ENCODE data around the gene MTRF1. TPM values are rescaled to one million over a fixed set of nuclear protein-coding genes. Genes with fewer than 3 reads are reported as not detected.

Gene MTRF1
- total and polyA plus RNA-seq, 9 of the 15 experiments (the other 6 are each of a cell fraction or from before 2014, with no cell fraction given), result 12.5 to 33.7 (median 20.1) TPM

- TF ChIP-seq CREBBP (IDR thresholded peaks at IDR 0.05; ENCODE audit: low read depth, low read length), result no peak
- no peak for TF ChIP-seq DACH1 (IDR thresholded peaks at IDR 0.05; ENCODE audit: partially characterized antibody)
- no peak for TF ChIP-seq POLR2G (IDR thresholded peaks at IDR 0.05; ENCODE audit: low read depth, low read length)
- no peak for TF ChIP-seq SP1 (CRISPR knock-in tag; IDR thresholded peaks at IDR 0.05)
- TF ChIP-seq ATF2 (CRISPR knock-in tag; IDR thresholded peaks at IDR 0.05), result no peak
Observed at GRCh38 chr13:41291246-41291645, 27.9 kb upstream of the MTRF1 start (continued).

- FAIRE-seq, result no peak
- H3K36me3 ChIP-seq (ENCODE audit: control insufficient read depth, insufficient read depth, low read length), result no peaks in the 10 kb centered on the region
- H3K27me3 ChIP-seq (ENCODE audit: control insufficient read depth in 2 of 2, insufficient read depth in 2 of 2, low read length in 2 of 2), result no peaks in the 10 kb centered on the region; a peak in 1 of 5 replicates
- TF ChIP-seq RCOR1 (IDR thresholded peaks at IDR 0.05; ENCODE audit: borderline replicate concordance in 1 of 2, low read depth in 2 of 2, low read length in 2 of 2) (peak in 1 of 2 experiments; percentile 37; a peak in 1 of 4 replicates), ZNF583 (CRISPR knock-in tag; IDR thresholded peaks at IDR 0.05) (no peak), CEBPG (CRISPR knock-in tag; IDR thresholded peaks at IDR 0.05) (no peak), CEBPG (tag; conservative IDR thresholded peaks at IDR 0.05 in 1 of 2, IDR thresholded peaks at IDR 0.05 in 1 of 2) (peak; percentile 15 to 60; a peak in 3 of 4 replicates), RFX1 (IDR thresholded peaks at IDR 0.05) (peak; percentile 26; the same call in 1 of the 2 replicates), CBFA2T2 (conservative IDR thresholded peaks at IDR 0.05) (no peak), EGR1 (conservative IDR thresholded peaks at IDR 0.05) (no peak), KDM1A (IDR thresholded peaks at IDR 0.05) (0 out of 4 replicates have a peak, but pooled peaks of 1 of the 2 experiments have one; percentile 16), CEBPB (tag; IDR thresholded peaks at IDR 0.05) (peak; percentile 72)
- H3K4me1 ChIP-seq (replicated peaks in 1 of 2; ENCODE audit: control insufficient read depth in 2 of 2, insufficient read depth in 2 of 2, low read length in 2 of 2), result no peaks in the 10 kb centered on the region; a peak in 1 of 5 replicates
- no peak overlapping the region for H3K27ac ChIP-seq (ENCODE audit: extremely low read depth, low read depth, low read length)
- H3K9me1 ChIP-seq (ENCODE audit: control insufficient read depth, insufficient read depth, low read length), result no peaks in the 10 kb centered on the region
- H2AFZ ChIP-seq (ENCODE audit: low read depth, low read length), result no peak overlapping the region
- ChIA-PET CTCF (ENCODE audit: low intra/inter-chr PET ratio) (no interaction called here), POLR2A (no interaction called here)
- H3K79me2 ChIP-seq (ENCODE audit: control insufficient read depth, insufficient read depth, low read length), result no peaks in the 10 kb centered on the region
- WGBS (ENCODE audit: insufficient coverage, low coverage, missing lambda C conversion rate), result 17% methylated on average over 10 of the region's 10 CpGs
- no peak overlapping the region for H3K9ac ChIP-seq (ENCODE audit: insufficient read depth in 1 of 2, low read depth in 2 of 2, low read length in 2 of 2)
- no peak overlapping the region for H3K4me3 ChIP-seq
- H3K4me2 ChIP-seq (ENCODE audit: insufficient read depth, low read length), result no peak overlapping the region
- ATAC-seq, result no peak
- in situ Hi-C loops (cut with MboI), result no loop called here
- intact Hi-C loops (cut with micrococcal nuclease), result no loop called here
- DNase-seq (ENCODE audit: extremely low read depth in 1 of 4, low spot score in 3 of 4), result no peak
- no peaks in the 10 kb centered on the region for H3K9me3 ChIP-seq (replicated peaks; ENCODE audit: control insufficient read depth, insufficient read depth, low read depth, low read length)
- no peaks in the 10 kb centered on the region for H4K20me1 ChIP-seq (replicated peaks; ENCODE audit: control insufficient read depth, insufficient read depth, low read length)
- no TSS peak for BruUV-seq (replicated peaks)
Observed at GRCh38 chr13:41289463-41289881, 26.1 kb upstream of the MTRF1 start.
